Activated naive CD8-positive, alpha-beta T cell treated with anti-CD3 and anti-CD28 coated beads, Interleukin-2, amount 50 U/mL, for 16 hours (primary cell): ENCODE measurements around the gene OBP2A.

ENCODE experiments used
- DNase-seq: peaks from one replicate; pipeline ENCODE4 v3.0.0-alpha.2; 2020; ENCODE audit warnings: low read depth, low spot score

OBP2A gene

DNA sequence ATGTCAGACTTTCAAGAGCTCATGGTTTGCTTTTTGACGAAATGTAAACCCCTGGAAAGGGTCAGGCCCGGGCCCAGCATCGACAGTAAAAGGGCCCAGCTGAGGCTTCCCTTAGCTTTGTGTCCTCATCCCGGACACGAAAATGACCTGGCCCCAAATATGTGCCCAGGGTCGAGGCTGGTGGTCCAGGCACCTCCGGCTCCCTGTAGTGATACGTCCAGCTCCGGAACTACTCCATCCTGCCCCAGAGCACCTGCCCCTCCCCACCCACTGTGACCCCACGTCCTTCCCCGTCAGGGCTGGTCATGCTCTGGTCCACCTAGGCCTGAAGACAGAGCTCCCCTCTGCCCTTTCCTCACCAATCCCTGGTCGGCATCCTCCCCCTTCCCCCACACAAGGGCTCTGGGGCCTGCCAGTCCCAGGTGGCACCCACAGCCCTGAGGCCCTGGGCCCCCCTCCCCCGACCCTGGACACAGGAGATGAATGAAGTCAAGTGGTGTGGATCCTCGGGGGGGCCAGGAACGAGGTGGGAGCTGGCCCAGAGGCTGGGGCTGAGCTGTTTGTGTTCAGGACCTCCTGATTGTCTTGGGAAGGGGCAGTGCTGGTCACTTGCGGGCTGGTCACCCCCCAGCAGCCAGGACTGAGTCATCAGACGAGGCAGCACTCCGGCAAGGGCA is 6.2 kb downstream of the OBP2A start:
- DNase-seq: no peak

DNA sequence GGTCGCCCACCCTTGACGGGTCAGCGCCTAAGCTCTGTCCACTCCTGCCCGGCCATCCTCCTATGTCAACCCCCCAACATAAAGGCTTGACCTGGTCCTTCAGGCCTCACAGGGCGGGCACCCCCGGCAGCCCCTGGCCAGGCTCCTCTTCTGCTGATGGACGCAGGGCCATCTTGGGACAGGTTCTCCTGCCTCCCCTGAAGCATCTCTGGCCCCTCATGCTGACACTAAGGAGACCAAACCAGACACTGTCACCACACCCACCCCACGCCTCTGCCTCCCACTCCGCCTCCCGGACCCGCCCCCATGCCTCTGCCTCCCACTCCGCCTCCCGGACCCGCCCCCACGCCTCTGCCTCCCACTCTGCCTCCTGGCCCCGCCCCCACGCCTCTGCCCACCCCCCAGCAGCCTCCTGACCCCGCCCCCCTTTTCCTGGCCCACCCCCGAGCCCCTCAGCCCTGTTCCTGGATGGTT is 6.8 kb downstream of the OBP2A start:
- DNase-seq: no peak

- DNase-seq: no peak
Measured at GRCh38 chr9:135554718-135555117, 8.8 kb downstream of the OBP2A start.

GRCh38 chr9:135555203-135555602 is 9.3 kb downstream of the OBP2A start:
- no peak for DNase-seq

GRCh38 chr9:135555910-135556309 is 10.0 kb downstream of the OBP2A start:
- no peak for DNase-seq

DNA sequence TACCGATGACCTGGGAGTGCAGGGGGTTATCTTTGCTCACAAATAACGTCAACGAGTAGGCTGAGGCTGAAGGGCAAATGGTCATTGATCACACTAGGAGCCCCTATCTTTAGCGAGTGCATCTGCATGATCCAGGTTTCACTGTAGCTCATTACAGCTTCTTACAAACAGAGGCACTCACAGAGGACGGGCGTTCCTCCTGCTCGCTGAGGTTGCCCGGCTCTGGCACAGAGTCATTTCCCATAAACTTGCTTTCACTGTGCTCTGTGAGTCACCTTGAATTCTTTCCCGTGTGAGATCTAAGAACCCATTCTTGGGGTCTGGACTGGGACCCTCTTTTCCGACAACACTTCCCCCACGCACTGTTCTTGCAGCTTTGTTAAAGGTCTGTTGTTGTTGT is 13.7 kb downstream of the OBP2A start:
- DNase-seq: no peak

DNA sequence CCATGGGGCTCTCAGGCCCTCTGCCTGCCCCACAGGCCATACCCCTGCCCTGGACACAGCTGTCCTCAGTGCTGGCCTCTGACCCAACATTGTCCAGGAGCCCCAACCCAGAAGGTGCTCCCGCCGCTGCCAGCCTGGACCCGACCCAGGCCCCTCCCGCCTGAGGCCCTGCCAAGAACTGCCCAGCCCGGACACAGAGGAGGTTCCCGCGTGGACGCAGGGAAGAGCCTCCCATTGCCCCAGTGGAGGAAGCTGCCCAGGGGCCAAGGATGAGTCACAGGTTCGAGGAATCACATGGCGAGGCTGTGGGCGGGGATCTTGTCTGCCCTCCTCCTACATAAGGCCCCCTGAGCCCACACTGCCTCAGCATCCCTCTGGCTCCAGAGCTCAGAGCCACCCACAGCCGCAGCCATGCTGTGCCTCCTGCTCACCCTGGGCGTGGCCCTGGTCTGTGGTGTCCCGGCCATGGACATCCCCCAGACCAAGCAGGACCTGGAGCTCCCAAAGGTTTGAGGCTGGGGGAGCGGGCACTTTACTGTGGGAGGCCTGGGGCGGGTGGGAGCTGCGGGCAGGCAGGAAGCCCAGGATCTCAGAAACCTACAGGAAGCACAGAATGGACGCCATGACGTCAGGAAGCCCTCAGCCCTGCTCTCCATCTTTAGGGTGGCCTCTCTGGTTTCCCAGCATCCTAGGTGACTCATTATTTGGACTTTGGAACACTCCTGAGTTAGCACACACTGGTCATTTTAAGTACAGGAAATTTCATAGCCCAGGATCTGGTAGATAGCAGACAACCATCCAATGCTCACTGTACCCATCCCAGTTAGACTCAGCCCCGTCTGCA is 15.7 kb downstream of the OBP2A start, which contains the start of gene PAEP:
TSS of gene PAEP (plus strand) at position 366 of the 844 bp plus-strand sequence.
- DNase-seq: no peak

- DNase-seq: no peak
Measured at GRCh38 chr9:135562235-135562745, 16.4 kb downstream of the OBP2A start.

DNA sequence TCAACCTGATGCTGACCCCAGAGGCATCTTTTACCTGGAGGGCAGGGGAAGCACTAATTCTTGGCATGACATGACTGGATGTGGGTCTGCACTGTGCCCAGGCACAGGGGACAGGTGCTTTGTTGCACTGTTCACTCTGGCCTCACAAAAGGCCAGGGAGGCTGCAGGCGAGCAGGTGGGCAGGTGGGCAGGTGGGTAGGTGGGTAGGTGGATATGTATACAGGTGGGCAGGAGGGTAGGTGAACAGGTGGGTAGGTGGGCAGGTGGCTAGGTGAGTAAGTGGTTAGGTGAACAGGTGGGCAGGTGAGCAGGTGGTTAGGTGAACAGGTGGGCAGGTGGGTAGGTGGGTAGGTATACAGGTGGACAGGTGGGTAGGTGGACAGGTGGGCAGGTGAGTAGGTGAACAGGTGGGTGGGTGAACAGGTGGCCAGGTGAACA is 17.1 kb downstream of the OBP2A start:
- no peak for DNase-seq

DNA sequence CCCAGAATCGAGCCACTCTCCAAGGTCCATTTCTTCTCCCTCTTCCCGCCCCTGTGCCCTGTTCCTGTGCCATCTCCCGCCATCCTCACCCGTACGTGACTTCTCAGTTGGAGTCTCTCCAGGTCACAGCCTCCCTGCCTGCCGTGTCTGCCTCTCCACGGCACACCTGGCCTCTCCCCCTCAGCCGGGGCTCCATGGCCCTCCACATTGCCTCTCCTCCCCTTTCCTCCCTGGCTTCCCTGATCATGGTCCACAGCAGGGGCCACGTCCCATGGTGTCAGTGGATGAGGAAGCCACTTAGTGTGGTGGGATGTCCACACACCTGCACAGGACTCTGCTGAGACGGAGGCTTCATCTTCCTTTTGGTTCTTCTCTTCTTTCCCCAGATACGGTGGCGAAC is 17.9 kb downstream of the OBP2A start:
- no peak for DNase-seq

GRCh38 chr9:135565141-135565628 is 19.3 kb downstream of the OBP2A start:
- DNase-seq: no peak

- DNase-seq: no peak
Measured at GRCh38 chr9:135565636-135566035, 19.7 kb downstream of the OBP2A start.

DNA sequence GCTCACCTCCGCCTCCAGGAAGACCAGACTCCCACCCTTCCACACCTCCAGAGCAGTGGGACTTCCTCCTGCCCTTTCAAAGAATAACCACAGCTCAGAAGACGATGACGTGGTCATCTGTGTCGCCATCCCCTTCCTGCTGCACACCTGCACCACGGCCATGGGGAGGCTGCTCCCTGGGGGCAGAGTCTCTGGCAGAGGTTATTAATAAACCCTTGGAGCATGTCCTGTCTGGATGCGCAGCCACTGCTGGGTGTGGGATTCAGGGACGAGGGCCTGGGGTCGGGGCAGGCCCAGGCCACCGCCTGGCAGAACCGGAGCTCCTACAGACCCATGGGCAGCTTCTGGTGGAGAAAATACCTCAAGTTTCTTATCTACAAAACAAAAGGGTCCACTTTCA is 20.6 kb downstream of the OBP2A start:
- DNase-seq: no peak

- DNase-seq: no peak
Measured at GRCh38 chr9:135567311-135567710, 21.4 kb downstream of the OBP2A start.

- no peak for DNase-seq
Measured at GRCh38 chr9:135568026-135568425, 22.1 kb downstream of the OBP2A start.

DNA sequence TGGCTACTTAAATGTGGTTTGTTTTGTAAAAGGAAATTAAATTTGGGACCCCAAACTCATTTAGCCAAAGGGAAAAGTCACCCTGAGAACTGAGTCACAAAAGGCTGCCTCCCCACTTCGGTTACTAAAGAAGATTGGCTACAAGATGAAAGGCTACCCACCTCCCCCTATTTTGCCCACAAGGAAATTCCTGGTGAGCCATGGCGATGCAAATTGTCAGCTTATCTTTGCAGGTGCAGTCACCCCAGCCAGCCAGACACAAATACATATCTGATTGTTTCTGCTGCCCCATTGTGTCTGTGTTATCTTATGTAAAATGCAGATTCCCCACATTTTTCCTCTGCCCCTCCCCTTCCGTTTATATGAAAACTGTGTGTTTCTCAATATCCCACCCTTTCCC is 24.5 kb downstream of the OBP2A start:
- DNase-seq: no peak

GRCh38 chr9:135572233-135572632 is 26.3 kb downstream of the OBP2A start:
- DNase-seq: no peak

DNA sequence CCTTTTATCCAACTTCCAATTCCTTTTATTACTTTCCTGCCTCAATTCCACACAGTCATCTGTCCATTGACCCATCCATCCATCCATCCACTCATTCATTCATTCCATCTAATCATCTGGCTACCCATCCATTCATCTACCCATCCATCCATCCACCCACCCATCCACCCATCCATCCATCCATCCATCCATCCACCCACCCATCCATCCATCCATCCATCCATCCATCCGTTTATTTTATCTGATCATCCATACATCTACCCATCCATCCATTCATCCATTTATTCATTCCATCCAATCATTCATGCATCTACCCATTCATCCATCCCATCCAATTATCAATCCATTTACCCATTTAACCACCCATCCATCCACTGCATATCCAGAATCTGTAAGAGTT is 27.2 kb downstream of the OBP2A start:
- DNase-seq: no peak

DNA sequence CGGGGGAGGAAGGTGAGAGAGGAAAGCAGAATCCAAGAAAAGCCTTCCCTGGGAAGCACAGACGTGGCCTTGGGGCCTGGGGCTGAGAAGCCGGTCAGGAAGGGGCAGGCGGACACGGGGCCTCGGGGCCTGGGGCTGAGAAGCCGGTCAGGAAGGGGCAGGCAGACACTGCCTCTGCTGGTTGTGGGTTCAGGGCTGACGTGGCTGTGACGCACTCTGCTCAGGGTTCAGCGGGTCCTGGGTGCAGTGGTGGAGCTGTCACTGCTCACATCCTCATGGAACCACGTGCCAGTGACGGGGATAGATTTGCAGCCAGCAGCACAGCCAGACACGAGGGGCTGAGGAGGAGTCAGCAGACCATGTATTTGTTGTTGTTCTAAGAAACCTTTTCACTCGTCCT is 28.4 kb downstream of the OBP2A start:
- DNase-seq: no peak

GRCh38 chr9:135574943-135575342 is 29.0 kb downstream of the OBP2A start:
- DNase-seq: no peak

DNA sequence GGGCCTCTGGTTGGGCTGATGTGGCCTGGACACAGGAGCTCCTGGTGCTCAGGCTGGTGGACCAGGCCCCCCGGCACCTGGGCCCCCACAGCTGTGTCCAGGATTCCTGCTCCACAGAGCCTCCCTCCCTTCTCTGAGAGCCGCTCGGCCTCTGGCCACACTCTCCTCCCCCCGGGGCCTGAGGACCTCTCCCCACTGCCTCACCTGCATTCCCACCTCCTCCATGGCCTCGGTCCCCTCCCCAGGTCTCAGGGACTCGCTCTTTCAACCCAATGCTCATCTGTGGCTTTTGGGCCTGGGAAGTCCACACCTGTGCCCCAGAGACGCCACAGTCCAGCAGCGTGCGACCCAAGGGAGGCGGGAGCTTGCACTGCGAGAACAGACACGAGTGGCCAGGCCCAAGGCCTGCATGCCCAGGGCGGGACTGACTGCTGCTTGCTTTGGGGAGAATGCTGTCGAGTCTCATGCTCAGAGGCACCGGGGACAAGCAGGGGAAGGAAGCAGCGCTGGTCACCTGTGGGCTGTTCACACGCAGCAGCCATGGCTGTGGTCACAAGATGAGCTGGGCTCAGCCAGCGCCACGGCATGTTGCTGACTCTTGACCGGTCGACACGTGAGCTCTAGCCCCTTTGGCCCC is 30.2 kb downstream of the OBP2A start:
- no peak for DNase-seq

GRCh38 chr9:135577256-135577655 is 31.3 kb downstream of the OBP2A start:
- no peak for DNase-seq
